Cardiac fibroblast (primary cell): ENCODE measurements around the gene ALG10B.

Experiments
- DNase-seq, 2 donors: peaks; one replicate each; pipeline versions ENCODE4 v3.0.0 to v3.0.0-alpha.2; 2010; ENCODE audit warnings: low read depth in 2 of 2
- H3K4me3 ChIP-seq, 2 donors: replicated peaks in 1 of 2; 1 replicate in 1 of 2; 2 replicates in 1 of 2; pipeline ENCODE4 v1.5.1; 2011; ENCODE audit warnings: low read depth in 2 of 2, low read length in 2 of 2, mild to moderate bottlenecking in 2 of 2, moderate library complexity in 1 of 2
- CTCF ChIP-seq: IDR thresholded peaks from one replicate; pipeline ENCODE4 v1.5.1; 2011; ENCODE audit warnings: low read depth, mild to moderate bottlenecking, low read length, inconsistent platforms

The ALG10B gene, protein sequence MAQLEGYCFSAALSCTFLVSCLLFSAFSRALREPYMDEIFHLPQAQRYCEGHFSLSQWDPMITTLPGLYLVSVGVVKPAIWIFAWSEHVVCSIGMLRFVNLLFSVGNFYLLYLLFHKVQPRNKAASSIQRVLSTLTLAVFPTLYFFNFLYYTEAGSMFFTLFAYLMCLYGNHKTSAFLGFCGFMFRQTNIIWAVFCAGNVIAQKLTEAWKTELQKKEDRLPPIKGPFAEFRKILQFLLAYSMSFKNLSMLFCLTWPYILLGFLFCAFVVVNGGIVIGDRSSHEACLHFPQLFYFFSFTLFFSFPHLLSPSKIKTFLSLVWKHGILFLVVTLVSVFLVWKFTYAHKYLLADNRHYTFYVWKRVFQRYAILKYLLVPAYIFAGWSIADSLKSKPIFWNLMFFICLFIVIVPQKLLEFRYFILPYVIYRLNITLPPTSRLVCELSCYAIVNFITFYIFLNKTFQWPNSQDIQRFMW

GRCh38 chr12:38316391-38317129, at the start of gene ALG10B:
ALG10B (plus strand) TSS chr12:38316774; CDS start chr12:38316894, 120 bp downstream.
- H3K4me3 ChIP-seq = peak within 1 kb of the TSS; percentile 68 to 86
- peak; percentile 54 for TF ChIP-seq CTCF
- DNase-seq = peak; percentile 98

DNA sequence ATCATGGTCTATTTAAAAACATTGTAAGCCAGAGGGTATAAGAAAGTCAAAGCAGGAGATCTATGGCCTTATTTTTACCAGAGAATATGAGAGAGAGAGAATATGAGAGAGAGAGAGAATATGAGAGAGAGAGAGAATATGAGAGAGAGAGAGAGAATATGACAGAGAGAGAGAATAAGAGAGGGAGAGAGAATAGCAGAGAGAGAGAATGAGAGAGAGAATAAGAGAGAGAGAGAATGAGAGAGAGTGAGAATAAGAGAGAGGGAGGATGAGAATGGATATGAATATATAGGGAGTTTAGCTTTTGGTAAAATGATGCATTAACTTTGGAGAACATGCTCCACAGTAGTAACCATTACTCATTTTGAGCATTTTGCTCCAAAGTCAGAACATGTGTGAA, 48.0 kb upstream of the ALG10B start:
- no peak overlapping the region for H3K4me3 ChIP-seq
- no peak for TF ChIP-seq CTCF
- DNase-seq = no peak

DNA sequence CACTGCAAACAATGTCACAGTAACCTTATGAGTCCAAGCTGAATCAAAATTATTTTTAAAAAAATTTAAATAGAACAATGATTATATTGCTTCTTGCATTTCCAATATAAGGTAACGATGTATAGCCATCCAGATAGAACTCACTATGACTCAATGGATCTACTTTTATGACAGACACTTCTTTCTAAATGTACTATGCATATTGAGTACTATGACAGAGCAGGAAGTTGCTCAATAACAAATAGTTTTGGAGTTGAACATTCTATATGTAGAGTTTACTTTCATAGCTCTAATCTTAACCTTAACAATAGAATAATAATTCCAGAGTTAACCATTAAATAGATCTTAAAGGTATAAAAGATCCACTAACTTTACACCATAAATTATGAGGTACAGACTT, 46.7 kb upstream of the ALG10B start:
- DNase-seq = no peak
- no peak for TF ChIP-seq CTCF
- no peak overlapping the region for H3K4me3 ChIP-seq

DNA sequence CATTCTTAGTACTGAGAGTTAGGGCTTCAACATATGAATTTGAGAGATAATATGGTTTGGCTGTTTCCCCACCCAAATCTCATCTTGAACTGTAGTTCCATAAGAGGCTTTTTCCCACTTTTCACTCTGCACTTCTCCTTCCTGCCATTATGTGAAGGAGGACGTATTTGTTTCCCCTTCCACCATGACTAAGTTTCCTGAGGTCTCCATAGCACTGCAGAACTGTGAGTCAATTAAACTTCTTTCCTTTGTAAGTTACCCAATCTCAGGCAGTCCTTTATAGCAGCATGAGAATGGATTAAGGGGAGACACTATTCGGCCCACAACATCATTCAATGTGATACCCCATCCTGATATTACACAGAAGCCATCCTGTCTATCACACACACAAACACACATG, 36.8 kb upstream of the ALG10B start:
- peak in 1 of 2 donors; percentile 8 for DNase-seq
- no peak for TF ChIP-seq CTCF
- no peak overlapping the region for H3K4me3 ChIP-seq

GRCh38 chr12:38282886-38283285, 33.7 kb upstream of the ALG10B start:
- TF ChIP-seq CTCF = no peak
- DNase-seq = peak in 1 of 2 donors; percentile 13
- no peak overlapping the region for H3K4me3 ChIP-seq

DNA sequence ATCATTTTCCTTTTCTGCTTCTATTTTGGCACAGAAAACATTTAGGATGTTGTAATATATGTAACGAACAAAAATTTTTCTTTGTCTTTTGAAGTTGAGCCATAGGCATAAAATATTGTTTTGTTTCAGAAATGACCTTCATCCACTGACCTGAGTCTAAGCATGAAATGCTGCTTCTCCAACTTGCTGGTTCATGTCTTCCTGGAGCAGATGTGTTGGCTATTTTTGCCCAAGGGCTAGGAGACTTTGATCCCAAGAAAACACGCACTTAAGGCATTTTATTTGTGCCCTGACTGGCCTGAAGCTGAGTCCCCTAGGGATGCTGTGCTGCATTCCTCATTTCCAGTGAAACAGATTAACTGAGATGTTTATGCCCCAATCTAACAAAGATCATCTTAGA, 27.2 kb upstream of the ALG10B start:
- no peak for TF ChIP-seq CTCF
- H3K4me3 ChIP-seq = no peak overlapping the region
- DNase-seq = no peak
